ENCODE measurements around the gene CD7. TPM values are rescaled to one million over a fixed set of nuclear protein-coding genes. Genes with fewer than 3 reads are reported as not detected.

CD7 gene
- total RNA-seq, 2 experiments from 2014 or later, result not detected

DNA sequence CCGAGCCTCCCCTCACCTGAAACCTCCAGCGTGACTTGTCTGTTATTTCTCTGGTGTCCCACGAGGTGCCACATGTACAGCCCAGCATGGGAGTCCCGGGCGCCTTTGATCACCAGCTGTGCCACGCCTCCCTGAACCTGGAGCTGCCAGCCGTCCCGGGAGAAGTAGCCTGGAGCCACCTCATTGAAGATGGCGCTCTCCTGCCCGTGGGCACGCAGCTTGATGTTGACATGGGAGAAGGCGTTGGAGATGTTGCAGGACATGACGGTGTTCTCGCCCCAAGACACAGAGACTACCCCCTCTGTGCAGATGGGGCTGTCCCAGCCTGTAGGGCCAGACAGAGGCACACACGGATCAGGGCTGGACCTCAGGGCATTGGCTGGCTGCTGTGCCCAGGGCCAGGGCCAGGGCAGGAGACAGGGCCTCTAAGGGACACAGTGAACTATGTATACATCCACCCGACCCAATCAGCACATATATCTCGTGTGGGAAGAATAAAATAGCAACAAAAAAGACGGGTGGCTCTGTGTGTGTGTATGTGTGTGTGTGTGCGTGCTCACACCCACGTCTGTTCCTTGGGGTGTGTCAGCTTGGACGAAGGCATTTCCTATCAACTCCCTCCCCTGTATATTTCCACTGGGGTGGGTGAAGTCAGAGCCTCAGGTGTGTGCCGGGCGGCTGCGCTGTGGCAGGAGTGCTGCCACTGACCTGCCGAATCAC is 7.3 kb upstream of the CD7 start:
- Histone ChIP-seq H3K4me3 (ENCODE audit: low read depth, low read length, poor library complexity, severe bottlenecking) (no peak overlapping the region), H3K9me2 (ENCODE audit: insufficient read depth, low read length) (no peaks in the 10 kb centered on the region), H3K27ac (ENCODE audit: low read depth, low read length, poor library complexity, severe bottlenecking) (no peak overlapping the region), H3K36me3 (ENCODE audit: insufficient read depth, low read length) (no peaks in the 10 kb centered on the region), H3K79me2 (ENCODE audit: insufficient read depth, low read depth, low read length) (no peaks in the 10 kb centered on the region), H3K9me3 (ENCODE audit: low read length) (0 out of 2 replicates have a peak, but pooled peaks cover 1% of the 10 kb centered on the region), H4K20me1 (ENCODE audit: insufficient read depth, low read length) (no peaks in the 10 kb centered on the region), H2AFZ (ENCODE audit: low read length) (no peak overlapping the region), H3K4me2 (ENCODE audit: low read length) (no peak overlapping the region), H3K4me1 (ENCODE audit: insufficient read depth, low read length, poor library complexity, severe bottlenecking) (no peaks in the 10 kb centered on the region)
- intact Hi-C loops (cut with micrococcal nuclease; ENCODE audit: unreplicated experiment), result no loop called here
- no TSS peak for BruUV-seq (replicated peaks)
- no peak for TF ChIP-seq EZH2phosphoT487 (IDR thresholded peaks at IDR 0.05; ENCODE audit: borderline replicate concordance, low read depth, low read length)
- TF ChIP-seq, protein P1, sequence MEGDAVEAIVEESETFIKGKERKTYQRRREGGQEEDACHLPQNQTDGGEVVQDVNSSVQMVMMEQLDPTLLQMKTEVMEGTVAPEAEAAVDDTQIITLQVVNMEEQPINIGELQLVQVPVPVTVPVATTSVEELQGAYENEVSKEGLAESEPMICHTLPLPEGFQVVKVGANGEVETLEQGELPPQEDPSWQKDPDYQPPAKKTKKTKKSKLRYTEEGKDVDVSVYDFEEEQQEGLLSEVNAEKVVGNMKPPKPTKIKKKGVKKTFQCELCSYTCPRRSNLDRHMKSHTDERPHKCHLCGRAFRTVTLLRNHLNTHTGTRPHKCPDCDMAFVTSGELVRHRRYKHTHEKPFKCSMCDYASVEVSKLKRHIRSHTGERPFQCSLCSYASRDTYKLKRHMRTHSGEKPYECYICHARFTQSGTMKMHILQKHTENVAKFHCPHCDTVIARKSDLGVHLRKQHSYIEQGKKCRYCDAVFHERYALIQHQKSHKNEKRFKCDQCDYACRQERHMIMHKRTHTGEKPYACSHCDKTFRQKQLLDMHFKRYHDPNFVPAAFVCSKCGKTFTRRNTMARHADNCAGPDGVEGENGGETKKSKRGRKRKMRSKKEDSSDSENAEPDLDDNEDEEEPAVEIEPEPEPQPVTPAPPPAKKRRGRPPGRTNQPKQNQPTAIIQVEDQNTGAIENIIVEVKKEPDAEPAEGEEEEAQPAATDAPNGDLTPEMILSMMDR (conservative IDR thresholded peaks at IDR 0.05; ENCODE audit: low read length), result no peak
- DNase-seq (ENCODE audit: low spot score), result no peak
- CTCF ChIA-PET (ENCODE audit: unreplicated experiment), result no interaction called here
- POLR2A ChIA-PET, result interaction anchor here (0.6 kb wide), 1 partner anchor 64 kb away, joined by 3 read pairs; no protein-coding TSS in a partner anchor

DNA sequence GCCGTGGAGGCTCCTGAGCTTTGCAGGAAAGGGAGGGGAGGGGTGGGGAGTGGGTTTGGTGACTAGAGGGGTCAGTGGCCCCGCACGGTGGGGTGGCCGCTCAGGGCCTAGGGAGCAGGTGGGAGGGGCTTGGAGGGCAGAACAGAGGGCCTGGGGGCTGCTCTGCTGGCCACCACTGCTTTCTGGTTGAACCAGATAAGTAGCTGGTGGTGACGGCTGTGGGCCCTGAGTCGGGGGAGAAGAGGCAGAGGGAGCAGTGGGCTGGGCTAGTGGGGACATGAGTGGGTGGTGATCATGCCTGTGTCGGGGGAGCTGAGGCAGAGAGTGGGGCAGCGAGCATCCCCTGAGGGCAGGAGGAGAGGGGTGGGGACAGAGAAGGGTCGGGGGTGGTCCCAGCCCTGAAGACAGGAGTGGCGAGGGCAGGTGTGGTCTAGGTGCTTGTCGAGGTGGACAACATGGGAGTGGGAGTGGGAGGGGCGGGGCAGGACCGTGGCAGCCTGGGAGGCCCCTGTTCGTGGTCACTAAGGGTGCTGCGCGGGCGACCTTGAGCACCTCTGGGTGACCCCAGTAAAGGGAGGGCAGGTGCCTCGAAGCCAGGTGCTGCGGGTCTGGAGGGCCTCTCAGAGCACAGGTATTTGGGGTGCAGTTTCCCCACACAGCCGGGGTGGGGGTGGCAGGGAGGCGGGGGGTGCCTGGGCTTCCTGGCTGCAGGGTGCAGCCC is 6.3 kb upstream of the CD7 start:
- H3K4me1 ChIP-seq (ENCODE audit: insufficient read depth, low read length, poor library complexity, severe bottlenecking), result no peaks in the 10 kb centered on the region
- H3K36me3 ChIP-seq (ENCODE audit: insufficient read depth, low read length), result no peaks in the 10 kb centered on the region
- intact Hi-C loops (cut with micrococcal nuclease; ENCODE audit: unreplicated experiment), result no loop called here
- no peaks in the 10 kb centered on the region for H3K9me2 ChIP-seq (ENCODE audit: insufficient read depth, low read length)
- H3K27ac ChIP-seq (ENCODE audit: low read depth, low read length, poor library complexity, severe bottlenecking), result no peak overlapping the region
- no peak overlapping the region for H3K4me2 ChIP-seq (ENCODE audit: low read length)
- TF ChIP-seq EZH2phosphoT487 (IDR thresholded peaks at IDR 0.05; ENCODE audit: borderline replicate concordance, low read depth, low read length), result no peak
- TF ChIP-seq, protein P1 (conservative IDR thresholded peaks at IDR 0.05; ENCODE audit: low read length), result no peak
- no peak for DNase-seq (ENCODE audit: low spot score)
- no TSS peak for BruUV-seq (replicated peaks)
- no peak overlapping the region for H2AFZ ChIP-seq (ENCODE audit: low read length)
- ChIA-PET CTCF (ENCODE audit: unreplicated experiment) (interaction anchor here (0.6 kb wide), 1 partner anchor 14 kb away, joined by 3 read pairs; no protein-coding TSS in a partner anchor), POLR2A (no interaction called here)
- no peaks in the 10 kb centered on the region for H4K20me1 ChIP-seq (ENCODE audit: insufficient read depth, low read length)
- no peaks in the 10 kb centered on the region for H3K79me2 ChIP-seq (ENCODE audit: insufficient read depth, low read depth, low read length)
- no peak overlapping the region for H3K4me3 ChIP-seq (ENCODE audit: low read depth, low read length, poor library complexity, severe bottlenecking)
- peaks cover 8% of the 10 kb centered on the region; the same call in 1 of the 2 replicates for H3K9me3 ChIP-seq (ENCODE audit: low read length)

Data from OCI-LY7 (cell line).